Stimulated activated CD8-positive, alpha-beta memory T cell treated with anti-CD3 and anti-CD28 coated beads, Interleukin-12 subunit alpha, Interleukin-12 subunit beta, amount 100 ng/mL, for 4 hours (primary cell): ENCODE data around the gene USP20.

ENCODE experiments used
- DNase-seq: peaks from one replicate; pipeline ENCODE4 v3.0.0-alpha.2; 2020; ENCODE audit warnings: low read depth

Gene USP20

GRCh38 chr9:129875687-129876395 lies 40.6 kb downstream of the USP20 start:
- no peak for DNase-seq

GRCh38 chr9:129876815-129877214 lies 41.6 kb downstream of the USP20 start:
- DNase-seq = no peak

DNA sequence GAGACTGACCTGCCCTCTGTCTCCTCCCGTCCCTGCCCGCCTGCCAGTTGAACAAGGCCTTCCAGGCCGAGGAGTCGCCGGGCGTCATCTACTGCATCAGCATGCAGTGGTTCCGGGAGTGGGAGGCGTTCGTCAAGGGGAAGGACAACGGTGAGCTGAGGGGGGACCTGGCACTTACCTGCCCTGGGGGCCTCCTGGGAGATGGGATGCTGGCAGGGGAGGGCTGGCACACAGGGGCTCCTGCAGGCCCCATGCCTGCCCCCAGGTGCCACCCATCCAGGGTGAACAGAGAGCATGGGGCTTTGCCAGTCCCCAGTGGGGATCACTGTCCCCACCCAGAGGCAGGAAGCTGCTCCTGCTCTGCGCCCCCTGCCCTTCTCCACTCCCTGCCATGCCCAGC lies 43.0 kb downstream of the USP20 start:
- no peak for DNase-seq

- no peak for DNase-seq
These were observed 43.9 kb downstream of the USP20 start for GRCh38 chr9:129879103-129879699.

DNA sequence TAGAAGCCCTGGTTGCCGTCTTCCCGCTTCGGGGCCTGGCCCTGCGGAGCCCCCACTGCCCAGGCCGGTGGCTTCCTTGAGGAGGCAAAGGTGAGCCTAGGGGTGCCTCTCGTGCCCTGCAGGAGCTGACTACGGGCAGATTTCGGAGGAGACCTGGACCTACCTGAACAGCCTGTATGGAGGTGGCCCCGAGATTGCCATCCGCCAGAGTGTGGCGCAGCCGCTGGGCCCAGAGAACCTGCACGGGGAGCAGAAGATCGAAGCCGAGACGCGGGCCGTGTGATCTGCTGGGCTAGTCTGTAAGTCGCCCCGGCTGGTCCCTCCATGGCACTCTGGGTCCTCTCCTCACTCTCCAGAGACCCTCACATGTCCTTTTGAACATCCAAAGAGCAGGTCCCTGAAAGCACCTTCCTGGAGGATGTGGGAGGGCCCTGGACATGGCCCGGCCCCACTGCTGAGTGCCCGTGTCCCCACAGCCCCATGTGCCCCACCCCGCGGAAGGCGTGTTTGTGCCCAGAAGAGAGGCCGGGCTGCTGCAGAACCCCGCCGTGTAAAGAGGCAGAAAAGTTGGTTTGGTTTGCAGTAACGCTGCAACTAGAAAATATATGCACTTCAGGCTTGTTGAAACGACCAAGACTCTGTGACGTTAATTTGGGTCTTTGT lies 44.9 kb downstream of the USP20 start:
- DNase-seq = no peak

GRCh38 chr9:129880654-129881546 lies 45.6 kb downstream of the USP20 start:
- DNase-seq = no peak

DNA sequence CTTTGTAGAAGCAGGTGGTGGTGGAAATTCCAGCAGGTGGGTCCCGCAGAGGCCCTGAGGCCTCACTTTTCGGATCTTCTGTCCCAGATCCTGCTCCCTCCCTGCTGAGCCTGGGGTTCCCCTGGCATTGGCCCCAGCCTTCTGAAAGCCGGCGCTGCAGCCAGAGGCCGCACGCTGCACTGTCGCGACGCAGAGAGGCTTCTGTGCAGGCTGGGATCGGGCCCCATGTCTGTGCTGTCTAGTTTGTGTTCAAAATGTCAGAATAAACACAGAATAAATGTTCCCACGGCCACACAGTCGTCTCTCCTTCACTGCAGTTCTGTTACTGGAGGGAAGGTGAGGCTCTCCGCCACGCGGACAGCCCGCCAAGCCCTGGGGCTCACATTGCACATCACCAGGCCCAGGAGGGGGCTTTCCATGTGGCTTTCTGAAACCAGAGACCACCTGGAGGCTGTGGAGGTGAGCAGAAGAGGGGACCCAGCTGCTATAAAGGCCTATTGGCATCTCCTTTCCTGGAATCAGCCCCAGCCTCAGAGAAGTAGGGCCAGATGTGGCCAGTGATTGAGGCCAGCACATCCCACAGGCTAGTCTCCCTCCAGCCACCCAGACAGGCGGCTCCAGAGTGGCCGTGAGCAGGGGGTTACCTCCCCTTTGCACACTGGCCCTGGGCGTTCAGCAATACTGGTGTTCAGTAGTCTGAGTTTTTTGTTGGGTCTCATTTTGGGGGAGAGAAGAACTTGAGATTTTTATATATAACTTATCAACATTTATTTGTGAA lies 46.5 kb downstream of the USP20 start:
- no peak for DNase-seq

- DNase-seq = peak; percentile 90
These were observed 49.2 kb downstream of the USP20 start for GRCh38 chr9:129884220-129885017.

GRCh38 chr9:129885018-129885669 lies 49.9 kb downstream of the USP20 start:
- no peak for DNase-seq

- DNase-seq = peak; percentile 86
These were observed 50.4 kb downstream of the USP20 start for GRCh38 chr9:129885670-129886106.

DNA sequence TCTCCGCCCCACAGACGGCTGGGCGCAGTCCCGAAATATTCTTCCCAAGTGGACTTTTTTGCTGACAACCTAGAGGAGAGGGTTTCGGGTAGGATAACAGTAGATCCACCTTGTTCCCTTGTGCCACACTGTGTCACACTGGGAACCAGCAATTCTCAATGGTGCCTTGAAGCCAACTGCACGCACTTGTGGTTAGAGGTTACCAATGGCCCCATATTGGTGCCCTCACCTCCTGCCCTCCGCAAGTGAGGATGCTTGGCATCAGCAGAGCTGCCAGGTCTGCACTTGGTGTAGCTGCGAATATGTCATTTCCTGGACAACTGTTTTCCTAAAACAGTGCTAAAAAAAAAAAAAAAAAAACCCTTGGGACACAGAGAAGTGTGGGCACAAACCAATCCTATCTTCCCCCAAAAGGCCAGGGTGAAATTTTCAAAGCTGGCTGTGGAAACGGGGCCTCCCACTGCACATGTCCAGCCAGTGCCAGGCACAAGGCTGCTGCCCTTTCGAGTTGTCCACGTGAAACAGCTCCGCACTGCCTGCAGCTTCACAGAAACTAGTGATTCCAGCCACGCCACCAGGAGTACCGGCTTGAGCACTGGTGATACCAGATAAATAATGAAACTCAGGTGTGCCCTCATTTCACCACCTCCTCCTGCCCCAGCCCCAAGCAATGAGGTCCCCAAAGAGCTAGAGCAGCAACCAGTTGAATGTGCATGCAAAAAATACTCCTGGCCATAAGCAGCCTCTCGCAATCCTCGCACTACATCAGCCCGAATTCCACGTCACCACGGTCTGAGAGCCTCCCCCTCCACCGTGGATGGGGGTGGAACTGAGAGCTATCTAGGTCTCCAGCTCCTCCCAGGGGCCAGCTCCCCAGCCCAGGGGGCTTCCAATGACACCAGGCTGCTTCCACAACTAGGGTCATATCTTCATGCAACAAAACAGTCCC lies 51.2 kb downstream of the USP20 start:
- no peak for DNase-seq

- no peak for DNase-seq
These were observed 52.4 kb downstream of the USP20 start for GRCh38 chr9:129887334-129888292.

- peak; percentile 85 for DNase-seq
These were observed 53.2 kb downstream of the USP20 start for GRCh38 chr9:129888293-129889121.

GRCh38 chr9:129889122-129889940 lies 54.1 kb downstream of the USP20 start:
- no peak for DNase-seq

DNA sequence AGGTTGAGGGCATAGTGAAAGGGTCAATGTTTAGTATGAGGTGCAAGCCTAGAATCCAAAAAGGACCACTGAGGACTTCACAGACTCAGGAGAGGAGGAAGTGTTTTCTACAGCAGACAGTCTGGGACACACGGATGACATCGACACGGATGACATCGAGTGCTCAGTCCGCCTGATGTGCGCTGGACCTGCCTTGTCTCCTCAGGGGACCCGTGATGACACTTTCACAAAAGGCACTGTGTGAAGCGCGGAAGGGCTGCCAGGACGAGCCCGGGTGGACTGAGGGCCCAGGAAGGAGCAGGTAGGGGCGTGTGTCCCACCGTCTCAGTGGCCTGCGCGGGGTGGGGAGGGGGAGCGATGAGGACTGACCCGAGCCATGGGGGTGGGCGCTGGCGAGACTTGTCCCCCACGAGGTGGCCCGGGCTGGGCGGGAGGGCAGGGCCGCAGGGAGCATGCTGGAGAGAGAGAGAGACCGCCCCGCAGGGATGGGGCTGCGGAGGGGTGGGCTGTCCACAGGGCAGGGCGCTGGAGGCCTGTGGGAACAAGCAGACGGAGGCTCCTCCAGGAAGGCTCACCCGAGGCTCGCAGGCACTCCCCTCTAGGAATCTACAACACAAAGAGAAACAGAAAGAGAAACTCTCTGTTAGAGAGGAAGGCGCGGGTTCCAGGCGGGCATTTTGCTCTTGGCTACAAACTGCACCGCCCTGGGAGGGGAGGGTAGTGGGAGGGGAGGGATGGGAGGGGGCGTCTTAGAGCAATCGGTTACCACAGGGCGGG lies 54.9 kb downstream of the USP20 start:
- no peak for DNase-seq
